Astrocyte of the cerebellum (primary cell): ENCODE results near the gene B4GALNT2.
A peak's percentile ranks its signal among the peaks of the same experiment; 100 is the strongest.

ENCODE experiments used
- DNase-seq: peaks from one replicate; pipeline ENCODE4 v3.0.0-alpha.2; 2011; ENCODE audit warnings: low read depth
- H3K4me3 ChIP-seq: 2 replicates; pipeline ENCODE4 v1.5.1; 2011; ENCODE audit warnings: mild to moderate bottlenecking, low read depth, low read length, moderate library complexity
- in situ Hi-C: cut with HindIII; loops from 2 replicates; pipeline ENCODE4 v1.10.0; 2017; ENCODE audit warnings: low sequenced_read_pairs
- TF ChIP-seq, protein P1 (sequence below): IDR thresholded peaks from 2 replicates; pipeline ENCODE4 v1.5.1; 2012; ENCODE audit warnings: low read length, low read depth, moderate library complexity, mild to moderate bottlenecking; ENCODE audit errors: missing control alignments

B4GALNT2 gene

DNA sequence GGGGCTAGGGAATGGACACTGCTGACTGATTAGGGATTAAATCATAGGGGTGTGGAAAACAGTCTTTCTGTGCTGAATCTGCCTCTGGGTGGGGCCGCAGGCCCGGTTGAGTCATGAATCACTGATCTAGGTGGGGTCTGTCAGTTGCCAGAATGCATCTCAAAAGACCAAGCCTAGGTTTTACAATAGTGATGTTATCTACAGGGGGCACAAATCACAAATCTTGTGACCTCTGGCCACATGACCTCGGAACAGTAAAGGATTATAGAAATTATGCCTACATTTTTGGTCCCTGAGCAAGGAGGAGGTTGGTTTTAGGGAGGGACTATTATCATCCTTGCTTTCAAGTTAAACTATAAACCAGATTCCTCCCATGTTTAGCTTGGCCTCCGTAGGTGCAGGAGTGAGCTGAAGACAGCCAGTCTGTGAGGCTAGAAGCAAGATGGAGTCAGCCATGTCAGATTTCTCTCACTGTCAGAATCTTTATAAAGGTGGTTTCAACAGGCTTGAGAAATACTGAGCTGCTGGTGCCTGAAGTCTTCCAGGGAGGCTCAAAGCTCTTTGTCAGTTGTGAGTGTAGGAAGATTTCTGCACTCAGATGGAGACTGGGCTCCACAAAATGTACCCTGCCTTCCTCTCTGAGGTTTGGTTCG lies 64.9 kb downstream of the B4GALNT2 start:
- in situ Hi-C loops, result no loop called here
- no peak for DNase-seq

DNA sequence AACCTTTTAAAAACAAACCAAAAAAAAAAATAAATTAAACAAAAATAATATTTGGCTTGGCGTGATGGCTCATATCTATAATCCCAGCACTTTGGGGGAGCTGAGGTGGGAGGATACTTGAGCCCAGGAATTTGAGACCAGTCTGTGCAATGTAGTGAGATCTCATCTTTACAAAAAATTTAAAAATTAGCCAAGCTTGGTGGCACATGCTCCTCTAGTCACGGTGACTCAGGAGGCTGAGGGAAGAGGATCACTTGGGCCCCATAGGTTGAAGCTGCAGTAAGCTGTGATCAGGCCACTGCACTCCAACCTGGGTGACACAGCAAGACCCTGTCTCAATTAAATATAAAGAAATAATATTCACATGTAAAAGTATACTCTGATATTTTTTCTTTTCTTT lies 65.6 kb downstream of the B4GALNT2 start:
- no peak for DNase-seq

More for the DNA sequence above, 64.9 kb downstream of the B4GALNT2 start:
- H3K4me3 ChIP-seq, result no peak overlapping the region
- TF ChIP-seq, protein P1, sequence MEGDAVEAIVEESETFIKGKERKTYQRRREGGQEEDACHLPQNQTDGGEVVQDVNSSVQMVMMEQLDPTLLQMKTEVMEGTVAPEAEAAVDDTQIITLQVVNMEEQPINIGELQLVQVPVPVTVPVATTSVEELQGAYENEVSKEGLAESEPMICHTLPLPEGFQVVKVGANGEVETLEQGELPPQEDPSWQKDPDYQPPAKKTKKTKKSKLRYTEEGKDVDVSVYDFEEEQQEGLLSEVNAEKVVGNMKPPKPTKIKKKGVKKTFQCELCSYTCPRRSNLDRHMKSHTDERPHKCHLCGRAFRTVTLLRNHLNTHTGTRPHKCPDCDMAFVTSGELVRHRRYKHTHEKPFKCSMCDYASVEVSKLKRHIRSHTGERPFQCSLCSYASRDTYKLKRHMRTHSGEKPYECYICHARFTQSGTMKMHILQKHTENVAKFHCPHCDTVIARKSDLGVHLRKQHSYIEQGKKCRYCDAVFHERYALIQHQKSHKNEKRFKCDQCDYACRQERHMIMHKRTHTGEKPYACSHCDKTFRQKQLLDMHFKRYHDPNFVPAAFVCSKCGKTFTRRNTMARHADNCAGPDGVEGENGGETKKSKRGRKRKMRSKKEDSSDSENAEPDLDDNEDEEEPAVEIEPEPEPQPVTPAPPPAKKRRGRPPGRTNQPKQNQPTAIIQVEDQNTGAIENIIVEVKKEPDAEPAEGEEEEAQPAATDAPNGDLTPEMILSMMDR, result no peak

DNA sequence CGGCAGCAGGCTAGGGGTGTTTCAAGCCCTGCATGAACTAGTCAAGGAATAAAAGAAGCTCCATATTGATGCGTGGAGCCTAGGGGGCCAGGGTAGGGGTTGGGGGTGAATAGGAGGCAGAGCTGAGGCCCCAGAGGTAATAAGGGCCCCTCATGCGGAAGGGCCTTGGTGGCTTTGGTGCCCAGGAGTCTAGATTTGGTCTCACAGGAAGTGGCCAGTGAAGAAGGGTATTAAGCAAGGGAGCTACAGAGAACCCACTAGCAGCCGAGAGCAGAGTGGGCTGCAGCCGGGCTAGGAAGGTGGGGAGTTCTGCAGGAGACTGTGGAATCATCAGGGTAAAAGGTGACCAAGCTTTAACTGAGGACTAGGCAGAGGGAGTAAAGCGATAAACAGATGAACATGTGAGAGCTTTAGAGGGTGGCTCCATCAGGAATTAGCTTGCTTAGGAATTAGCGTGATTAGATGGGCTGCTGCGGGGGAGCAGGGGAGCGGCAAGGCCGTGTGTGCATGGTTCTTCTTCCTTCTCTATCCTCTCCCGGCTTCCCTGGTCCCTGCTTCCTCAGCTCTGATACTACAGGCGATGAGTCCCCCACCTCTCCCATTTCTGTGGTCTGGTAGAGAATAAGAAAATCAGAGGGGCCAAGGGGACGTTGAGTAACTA lies 68.0 kb downstream of the B4GALNT2 start:
- TF ChIP-seq, protein P1, result no peak
- no peak for DNase-seq
- in situ Hi-C loops, result no loop called here
- H3K4me3 ChIP-seq, result no peak overlapping the region

More for the DNA sequence above, 65.6 kb downstream of the B4GALNT2 start:
- in situ Hi-C loops, result no loop called here
- TF ChIP-seq, protein P1, result no peak
- no peak overlapping the region for H3K4me3 ChIP-seq

DNA sequence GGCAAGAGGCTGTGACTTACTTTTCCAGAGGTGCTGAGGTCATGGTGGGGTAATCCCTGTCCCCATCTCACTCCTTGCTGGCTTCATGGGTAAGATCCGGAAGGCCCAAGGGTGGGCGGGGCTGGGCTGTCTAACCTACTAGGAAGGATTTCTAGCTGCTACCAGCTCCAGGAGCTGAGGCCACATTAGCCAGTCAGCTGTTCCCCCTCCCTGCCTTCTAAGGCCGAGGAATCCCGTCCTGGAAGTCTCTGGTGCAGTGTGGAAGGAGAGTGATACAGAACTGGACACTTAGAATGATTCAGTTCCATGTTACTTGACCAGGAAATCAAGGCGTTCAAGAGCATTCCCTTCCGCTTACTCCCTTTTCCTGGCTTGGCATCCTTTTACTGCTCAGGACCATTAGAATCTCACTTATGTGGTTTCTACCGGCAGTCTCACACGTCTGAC lies 68.9 kb downstream of the B4GALNT2 start:
- in situ Hi-C loops, result no loop called here
- no peak overlapping the region for H3K4me3 ChIP-seq
- DNase-seq, result peak; percentile 16
- TF ChIP-seq, protein P1, result no peak

DNA sequence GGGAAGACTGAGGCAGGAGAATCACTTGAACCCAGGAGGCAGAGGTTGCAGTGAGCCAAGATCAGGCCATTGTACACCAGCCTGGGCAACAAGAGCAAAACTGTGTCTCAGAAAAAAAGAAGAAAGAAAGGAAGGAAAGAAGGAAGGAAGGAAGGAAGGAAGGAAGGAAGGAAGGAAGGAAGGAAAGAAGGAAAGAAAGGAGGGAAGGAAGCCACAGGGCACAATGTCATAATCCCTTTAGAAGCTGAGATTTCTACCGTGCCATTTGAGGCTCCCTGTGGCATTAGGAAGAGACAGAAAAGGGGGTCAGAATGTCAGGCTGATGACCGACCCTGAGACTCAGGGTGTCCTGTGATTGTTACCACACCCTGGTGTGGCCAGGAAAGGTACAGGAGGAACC lies 71.2 kb downstream of the B4GALNT2 start:
- DNase-seq, result no peak
- TF ChIP-seq, protein P1, result no peak
- in situ Hi-C loops, result no loop called here
- no peak overlapping the region for H3K4me3 ChIP-seq

DNA sequence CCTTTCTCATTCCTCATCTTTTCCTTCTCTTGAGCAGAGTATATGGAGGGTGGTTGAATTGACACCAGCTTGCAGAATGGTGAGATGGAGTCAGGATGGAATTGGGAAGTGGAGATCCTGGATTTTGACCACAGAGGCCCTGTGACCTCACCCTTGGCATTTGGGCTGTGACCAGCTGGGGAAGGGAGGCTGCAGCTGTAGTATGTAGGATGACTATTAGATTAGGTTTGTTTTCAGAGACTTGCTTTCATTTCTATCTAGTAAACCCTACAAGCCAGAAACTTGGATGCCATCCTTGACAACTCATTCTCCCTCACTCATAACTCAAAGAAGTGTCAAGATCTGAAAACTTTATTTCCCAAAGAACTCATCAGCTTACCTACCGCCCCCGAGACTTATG lies 71.9 kb downstream of the B4GALNT2 start:
- in situ Hi-C loops, result no loop called here
- no peak for DNase-seq
- TF ChIP-seq, protein P1, result no peak
- no peak overlapping the region for H3K4me3 ChIP-seq
